ENCODE measurements around the gene SOS2.
A peak's percentile ranks its signal among the peaks of the same experiment; 100 is the strongest.

The SOS2 gene
- 67.9 reads per million, percentile 75 among the genes with 10 or more reads in this experiment for total RNA-seq

GRCh38 chr14:50231475-50232275, at the start of gene SOS2:
SOS2 (minus strand) TSS chr14:50231578; CDS start chr14:50231283, 295 bp downstream.
- peak; percentile 74 for DNase-seq

GRCh38 chr14:50272498-50272897, 41.1 kb upstream of the SOS2 start:
- DNase-seq, result no peak

- DNase-seq, result no peak
Measured at GRCh38 chr14:50270932-50271331, 39.6 kb upstream of the SOS2 start.

- DNase-seq, result no peak
Measured at GRCh38 chr14:50265029-50265428, 33.7 kb upstream of the SOS2 start.

- no peak for DNase-seq
Measured at GRCh38 chr14:50263321-50263720, 31.9 kb upstream of the SOS2 start.

- no peak for DNase-seq
Measured at GRCh38 chr14:50262865-50263264, 31.5 kb upstream of the SOS2 start.

GRCh38 chr14:50260511-50260910, 29.1 kb upstream of the SOS2 start:
- no peak for DNase-seq

- DNase-seq, result no peak
Measured at GRCh38 chr14:50260072-50260471, 28.7 kb upstream of the SOS2 start.

- no peak for DNase-seq
Measured at GRCh38 chr14:50257732-50258131, 26.4 kb upstream of the SOS2 start.

- no peak for DNase-seq
Measured at GRCh38 chr14:50254248-50254647, 22.9 kb upstream of the SOS2 start.

- DNase-seq, result no peak
Measured at GRCh38 chr14:50249136-50249775, 17.9 kb upstream of the SOS2 start.

GRCh38 chr14:50247245-50247644, 15.9 kb upstream of the SOS2 start:
- DNase-seq, result no peak

GRCh38 chr14:50242566-50243310, 11.4 kb upstream of the SOS2 start:
- no peak for DNase-seq

- DNase-seq, result no peak
Measured at GRCh38 chr14:50242096-50242495, 10.7 kb upstream of the SOS2 start.

- DNase-seq, result no peak
Measured at GRCh38 chr14:50237427-50237826, 6.0 kb upstream of the SOS2 start.

GRCh38 chr14:50233951-50234250, 2.5 kb upstream of the SOS2 start:
- no peak for DNase-seq

- no peak for DNase-seq
Measured at GRCh38 chr14:50233166-50233950, 2.0 kb upstream of the SOS2 start.

GRCh38 chr14:50232276-50232642, 881 bp upstream of the SOS2 start:
- DNase-seq, result no peak

- peak; percentile 32 for DNase-seq
Measured at GRCh38 chr14:50230701-50231474, 490 bp downstream of the SOS2 start.

GRCh38 chr14:50230401-50230700, 1.0 kb downstream of the SOS2 start:
- DNase-seq, result no peak

- no peak for DNase-seq
Measured at GRCh38 chr14:50229681-50230080, 1.7 kb downstream of the SOS2 start.

- no peak for DNase-seq
Measured at GRCh38 chr14:50228313-50228712, 3.1 kb downstream of the SOS2 start.

- no peak for DNase-seq
Measured at GRCh38 chr14:50225974-50226297, 5.4 kb downstream of the SOS2 start.
